AG09309 (cell line): ENCODE data around the gene LMCD1.

Experiments
- DNase-seq: peaks from one replicate; pipeline ENCODE4 v3.0.0-alpha.2; 2010; ENCODE audit warnings: low read depth
- H3K4me3 ChIP-seq: 2 replicates; pipeline ENCODE4 v1.5.1; 2011; ENCODE audit warnings: mild to moderate bottlenecking, low read depth, low read length, moderate library complexity; ENCODE audit not compliant: control insufficient read depth
- TF ChIP-seq, protein P1 (sequence below): IDR thresholded peaks from 2 replicates; pipeline ENCODE4 v1.5.1; 2011; ENCODE audit warnings: mild to moderate bottlenecking, low read depth, low read length, inconsistent platforms; ENCODE audit not compliant: insufficient read depth, control insufficient read depth; ENCODE audit errors: missing control alignments

LMCD1 gene

DNA sequence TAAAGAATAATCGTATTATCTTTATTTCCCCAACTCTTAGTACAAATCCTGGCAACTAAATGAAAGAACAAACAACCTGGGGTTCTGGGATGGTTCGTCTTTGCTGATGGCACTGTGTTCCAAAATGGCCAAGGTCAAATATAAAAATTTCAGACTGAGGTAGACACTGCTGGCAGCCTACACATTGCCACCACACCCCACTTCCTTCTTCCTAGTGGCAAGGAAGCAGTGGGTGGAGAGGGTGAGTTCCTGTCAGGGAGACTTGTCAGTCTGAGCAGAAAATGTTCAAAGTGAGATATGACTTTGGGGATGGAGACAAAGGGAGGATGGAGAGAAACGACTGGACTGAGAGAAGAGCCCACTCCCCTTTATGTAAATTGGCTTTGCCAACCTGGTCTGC, 69.6 kb downstream of the LMCD1 start:
- TF ChIP-seq, protein P1, sequence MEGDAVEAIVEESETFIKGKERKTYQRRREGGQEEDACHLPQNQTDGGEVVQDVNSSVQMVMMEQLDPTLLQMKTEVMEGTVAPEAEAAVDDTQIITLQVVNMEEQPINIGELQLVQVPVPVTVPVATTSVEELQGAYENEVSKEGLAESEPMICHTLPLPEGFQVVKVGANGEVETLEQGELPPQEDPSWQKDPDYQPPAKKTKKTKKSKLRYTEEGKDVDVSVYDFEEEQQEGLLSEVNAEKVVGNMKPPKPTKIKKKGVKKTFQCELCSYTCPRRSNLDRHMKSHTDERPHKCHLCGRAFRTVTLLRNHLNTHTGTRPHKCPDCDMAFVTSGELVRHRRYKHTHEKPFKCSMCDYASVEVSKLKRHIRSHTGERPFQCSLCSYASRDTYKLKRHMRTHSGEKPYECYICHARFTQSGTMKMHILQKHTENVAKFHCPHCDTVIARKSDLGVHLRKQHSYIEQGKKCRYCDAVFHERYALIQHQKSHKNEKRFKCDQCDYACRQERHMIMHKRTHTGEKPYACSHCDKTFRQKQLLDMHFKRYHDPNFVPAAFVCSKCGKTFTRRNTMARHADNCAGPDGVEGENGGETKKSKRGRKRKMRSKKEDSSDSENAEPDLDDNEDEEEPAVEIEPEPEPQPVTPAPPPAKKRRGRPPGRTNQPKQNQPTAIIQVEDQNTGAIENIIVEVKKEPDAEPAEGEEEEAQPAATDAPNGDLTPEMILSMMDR, result no peak
- no peak overlapping the region for H3K4me3 ChIP-seq
- DNase-seq, result no peak

DNA sequence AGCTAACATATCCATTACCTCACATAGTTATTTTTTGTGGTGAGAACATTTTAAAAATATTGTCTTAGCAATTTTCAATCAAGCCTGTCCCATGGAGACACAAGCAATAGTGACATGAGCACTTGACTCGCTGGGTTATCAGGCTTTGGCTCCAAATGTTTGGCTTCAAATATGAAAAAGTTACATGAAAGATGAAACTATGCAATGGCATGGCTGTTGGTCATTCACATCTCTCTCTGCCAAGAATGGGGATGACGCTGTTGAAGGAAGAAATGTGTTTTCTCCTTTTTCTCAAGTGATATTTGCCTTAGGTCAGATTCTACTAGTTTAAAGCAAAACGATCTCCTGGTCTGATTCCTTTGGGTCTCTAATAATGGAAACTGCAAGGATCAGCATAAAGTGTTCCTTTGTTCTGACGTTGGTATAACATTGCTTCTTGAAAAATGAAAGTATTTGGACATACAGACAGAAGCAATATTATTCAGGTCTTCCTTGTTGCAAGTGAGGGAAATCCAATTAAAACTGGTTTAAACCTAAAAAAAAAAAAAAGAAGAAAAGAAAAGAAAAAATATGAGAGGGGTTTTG, 71.8 kb downstream of the LMCD1 start:
- TF ChIP-seq, protein P1, result no peak
- H3K4me3 ChIP-seq, result no peak overlapping the region
- no peak for DNase-seq

DNA sequence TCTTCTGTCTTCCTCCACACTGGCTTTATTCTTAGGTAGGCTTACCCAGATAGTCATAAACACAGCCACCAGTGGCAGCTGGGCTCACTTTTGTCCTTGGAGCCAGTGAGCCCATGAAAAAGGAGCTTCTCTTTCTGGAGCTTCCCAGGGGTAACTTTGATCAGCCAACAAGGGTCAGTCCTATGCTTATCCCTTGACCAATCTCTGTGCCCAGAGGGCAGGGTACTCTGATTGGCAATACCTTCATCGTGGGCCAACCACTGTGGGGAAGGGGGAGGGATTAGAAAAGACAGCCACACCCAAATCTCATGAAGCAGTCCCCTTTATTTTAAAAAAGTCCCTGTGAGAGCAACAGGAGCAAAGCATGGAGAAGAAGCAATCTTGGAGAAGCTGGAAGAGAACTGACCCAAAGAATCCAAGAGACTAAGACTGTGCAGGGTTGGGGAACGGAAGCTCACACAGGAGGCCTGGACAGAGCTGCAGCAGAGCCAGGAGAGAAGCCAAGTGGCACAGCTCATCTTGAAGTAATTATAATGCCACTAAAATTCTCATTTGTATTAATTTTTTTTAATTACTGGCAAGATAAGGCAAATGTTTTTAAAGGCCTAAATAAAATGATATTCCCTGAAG, 72.5 kb downstream of the LMCD1 start:
- no peak overlapping the region for H3K4me3 ChIP-seq
- no peak for DNase-seq
- TF ChIP-seq, protein P1, result no peak

DNA sequence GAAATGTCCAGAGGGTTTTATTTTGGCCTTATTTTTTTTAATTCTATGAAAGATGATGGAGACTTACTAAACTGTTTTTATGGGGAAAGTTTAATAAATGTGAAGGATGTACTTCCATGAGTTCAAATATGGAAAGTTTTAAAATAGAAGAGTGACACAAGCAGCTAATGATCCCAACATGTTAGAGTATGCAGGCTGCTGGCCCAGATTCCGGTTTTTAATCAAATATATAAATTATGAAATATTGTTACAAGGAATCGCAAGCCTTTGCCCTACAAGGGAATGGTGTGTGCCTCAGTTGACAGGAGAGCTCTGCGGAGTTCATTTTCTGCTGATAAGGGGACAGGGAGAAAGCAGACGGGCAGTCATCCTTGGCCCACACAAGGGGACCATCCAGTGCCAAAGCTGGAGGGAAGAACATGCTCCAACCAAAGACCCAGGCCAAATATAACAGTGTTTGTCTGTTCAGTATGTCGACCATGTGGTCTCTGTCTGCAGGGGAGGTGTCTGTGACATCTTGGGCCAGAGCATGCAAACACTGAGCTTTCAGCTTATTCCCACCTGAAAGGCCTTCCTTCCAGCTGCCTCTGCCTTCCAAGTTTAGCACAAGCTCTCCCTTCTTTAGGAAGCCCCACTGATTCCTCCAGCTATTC, 73.2 kb downstream of the LMCD1 start:
- H3K4me3 ChIP-seq, result no peak overlapping the region
- TF ChIP-seq, protein P1, result no peak
- no peak for DNase-seq

DNA sequence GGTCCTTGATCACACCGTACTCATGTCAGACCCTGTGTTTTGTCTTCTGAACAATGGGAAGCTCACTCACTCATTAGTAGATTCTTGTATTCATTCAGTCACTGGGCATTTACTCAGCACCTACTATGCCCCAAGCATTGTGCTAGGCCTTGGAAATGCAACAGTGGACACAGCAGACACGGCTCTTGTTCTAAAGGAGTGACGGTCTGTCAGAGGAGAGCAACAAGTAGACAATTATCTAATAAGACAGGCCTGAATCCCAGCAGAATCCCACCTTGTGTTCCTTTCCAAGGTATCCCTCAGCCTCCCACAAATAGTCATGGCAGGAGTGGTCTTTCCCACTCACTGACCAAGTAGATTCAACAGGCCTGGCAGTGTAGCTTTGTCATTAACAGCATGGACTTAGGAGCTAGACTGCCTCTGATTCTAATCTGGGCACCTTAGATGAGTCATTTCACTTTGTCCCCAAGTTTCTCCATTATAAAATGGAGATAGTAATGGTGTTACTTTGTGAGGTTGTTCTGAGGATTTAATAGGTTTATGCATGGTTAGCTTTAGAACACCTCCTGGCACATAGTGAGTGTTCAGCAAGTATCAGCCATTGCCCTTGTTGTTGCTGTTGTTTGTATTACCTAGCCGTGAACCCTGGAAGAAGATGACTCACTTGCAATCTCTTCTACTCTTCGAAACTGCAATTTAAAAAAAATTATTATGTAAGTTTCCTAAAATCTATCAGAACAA, 73.9 kb downstream of the LMCD1 start:
- no peak overlapping the region for H3K4me3 ChIP-seq
- DNase-seq, result no peak
- TF ChIP-seq, protein P1, result no peak

DNA sequence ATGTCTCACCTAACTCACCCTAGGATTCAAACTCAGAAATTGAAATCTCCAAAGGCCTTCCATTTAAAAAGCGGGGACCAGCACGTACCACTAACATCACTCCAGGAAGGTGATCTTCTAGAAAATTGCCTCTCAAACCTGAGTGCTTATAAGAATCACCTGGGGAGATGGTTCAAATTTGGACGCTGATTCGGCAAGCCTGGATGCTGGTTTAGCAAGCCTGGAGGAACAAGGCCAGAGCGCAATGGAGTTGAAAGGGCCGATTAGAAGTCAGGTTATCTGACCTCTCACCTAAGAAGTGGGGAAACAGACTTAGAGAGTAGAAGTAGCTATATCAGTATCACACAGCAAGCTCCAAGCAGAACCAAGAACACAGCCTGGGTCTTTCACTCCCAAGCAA, 74.8 kb downstream of the LMCD1 start:
- no peak for DNase-seq
- no peak overlapping the region for H3K4me3 ChIP-seq
- TF ChIP-seq, protein P1, result no peak
